ENCODE measurements around the gene BRIX1. TPM values are rescaled to one million over a fixed set of nuclear protein-coding genes. Genes with fewer than 3 reads are reported as not detected.
"Not testable (repeated sequence)": the region's sequence is repeated elsewhere in the genome, so short reads cannot be mapped to it uniquely, and the experiment has no call there.

Gene BRIX1
- total RNA-seq, 2 experiments from 2014 or later: 42.2 to 58.0 TPM

DNA sequence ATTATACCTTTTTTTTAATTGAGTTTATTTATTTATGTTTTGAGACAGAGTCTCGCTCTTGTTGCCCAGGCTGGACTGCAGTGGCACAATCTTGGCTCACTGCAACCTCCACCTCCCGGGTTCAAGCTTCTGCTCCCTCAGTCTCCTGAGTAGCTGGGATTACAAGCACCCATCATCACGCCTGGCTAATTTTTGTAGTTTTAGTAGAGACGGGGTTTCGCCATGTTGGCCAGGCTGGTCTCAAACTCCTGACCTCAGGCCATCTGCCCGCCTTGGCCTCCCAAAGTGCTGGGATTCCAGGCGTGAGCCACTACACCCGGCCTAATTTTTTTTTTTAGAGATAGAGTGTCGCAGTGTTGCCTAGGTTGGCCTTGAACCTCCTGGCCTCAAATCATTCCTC, 7.7 kb downstream of the BRIX1 start:
- ATAC-seq, H3K4me3 Mint-ChIP-seq: not testable (repeated sequence)

DNA sequence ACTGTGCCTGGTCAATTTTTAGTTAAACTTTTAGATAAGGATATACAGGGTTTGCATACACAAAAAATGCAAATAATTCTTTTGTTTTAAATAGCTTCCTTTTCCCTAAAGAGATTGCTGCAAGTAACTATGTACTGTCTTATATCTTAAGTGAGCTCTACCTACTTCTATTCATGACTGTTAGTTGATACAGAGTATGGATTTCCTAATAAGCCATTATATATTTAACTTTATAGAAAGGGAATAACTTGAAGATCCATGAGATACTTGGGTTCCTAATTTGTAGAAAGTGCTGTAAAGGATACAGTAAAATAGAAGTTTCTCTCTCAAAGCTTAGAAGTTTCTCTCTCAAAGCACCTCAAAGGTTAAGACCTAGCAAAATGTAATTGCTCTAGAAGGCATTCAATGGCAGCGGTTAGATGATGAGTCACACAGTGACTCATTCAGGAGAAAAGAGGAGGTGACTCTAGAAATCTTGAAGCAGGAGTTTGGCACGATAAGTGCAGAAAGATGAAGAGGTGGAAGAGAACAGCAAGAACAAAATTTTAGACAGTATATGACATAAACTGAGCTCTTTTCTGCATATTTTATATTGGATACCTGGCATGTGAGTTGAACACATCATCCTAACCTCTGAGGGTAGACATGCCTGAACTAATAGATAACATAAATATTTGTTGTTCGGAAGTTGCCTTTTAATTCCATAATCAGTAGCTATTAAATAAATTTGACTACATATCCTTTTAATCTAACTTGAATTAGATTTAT, 8.4 kb downstream of the BRIX1 start:
- Mint-ChIP-seq H3K27me3 (no peaks in the 10 kb centered on the region), H3K36me3 (peaks cover 38% of the 10 kb centered on the region), H3K4me3 (peak overlapping the region; percentile 20), H3K4me1 (peaks cover 36% of the 10 kb centered on the region), H3K9me3 (ENCODE audit: low read depth) (no peaks in the 10 kb centered on the region), H3K27ac (peak overlapping the region; percentile 80)
- peak; percentile 69 for DNase-seq
- peak; percentile 97 for ATAC-seq
- CTCF ChIA-PET: no interaction called here

More for the DNA sequence above, 7.7 kb downstream of the BRIX1 start:
- Mint-ChIP-seq H3K36me3 (peaks cover 38% of the 10 kb centered on the region), H3K4me1 (peaks cover 36% of the 10 kb centered on the region), H3K27ac (peak overlapping the region; percentile 80)
- H3K9me3 Mint-ChIP-seq (ENCODE audit: low read depth); H3K27me3 Mint-ChIP-seq; CTCF ChIA-PET; DNase-seq: not testable (repeated sequence)

DNA sequence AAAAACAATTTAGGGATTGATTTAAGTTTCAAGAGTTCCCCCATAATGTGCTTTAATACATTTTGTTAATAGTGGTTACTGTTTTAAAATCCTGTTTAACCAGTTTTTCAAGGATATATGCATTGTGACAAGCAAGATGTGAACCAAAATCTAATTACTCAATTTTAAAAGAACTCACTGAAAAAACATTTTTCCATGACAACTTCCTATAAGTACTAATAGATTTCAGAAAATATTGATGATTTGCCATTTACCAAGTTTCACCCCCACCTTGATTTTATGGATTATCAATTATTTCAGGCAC, 8.9 kb downstream of the BRIX1 start:
- Mint-ChIP-seq H3K4me3 (no peak overlapping the region), H3K36me3 (peaks cover 38% of the 10 kb centered on the region), H3K4me1 (peaks cover 39% of the 10 kb centered on the region), H3K9me3 (ENCODE audit: low read depth) (no peaks in the 10 kb centered on the region), H3K27me3 (no peaks in the 10 kb centered on the region), H3K27ac (no peak overlapping the region)
- ATAC-seq: no peak
- CTCF ChIA-PET: no interaction called here
- DNase-seq: no peak

DNA sequence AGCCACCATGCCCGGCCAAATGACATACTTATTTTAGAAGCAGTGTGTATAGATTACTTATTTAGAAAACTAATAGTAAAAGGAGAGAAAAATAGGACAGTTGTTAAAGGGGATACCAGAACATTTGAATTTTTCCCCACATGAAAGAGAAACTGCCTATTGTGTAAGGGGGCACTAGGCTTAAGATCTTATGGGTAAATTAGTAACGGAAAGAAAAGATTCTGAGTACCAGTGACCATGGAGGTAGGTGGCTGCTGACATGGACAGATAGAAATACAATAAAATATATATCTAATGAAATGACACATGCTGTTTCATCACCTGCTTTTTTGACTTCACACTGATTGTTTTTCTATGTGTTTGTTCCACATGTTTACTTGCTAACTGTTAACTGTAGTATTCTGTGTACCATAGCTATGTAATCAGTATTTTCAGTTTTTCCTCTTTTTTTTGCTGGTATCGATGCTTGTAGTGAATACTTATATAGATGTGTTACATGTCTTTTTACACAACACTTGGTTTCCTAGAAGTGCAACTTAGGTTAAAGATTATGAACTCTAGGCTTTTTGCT, 10.9 kb downstream of the BRIX1 start:
- Mint-ChIP-seq H3K27me3 (no peaks in the 10 kb centered on the region), H3K4me3 (no peak overlapping the region), H3K36me3 (peaks cover 36% of the 10 kb centered on the region), H3K27ac (peak overlapping the region; percentile 60), H3K9me3 (ENCODE audit: low read depth) (no peaks in the 10 kb centered on the region), H3K4me1 (peaks cover 42% of the 10 kb centered on the region)
- no peak for DNase-seq
- ATAC-seq: no peak
- CTCF ChIA-PET: interaction anchor here (1.0 kb wide), 1 partner anchor 24 kb away, joined by 3 read pairs; no protein-coding TSS in a partner anchor

DNA sequence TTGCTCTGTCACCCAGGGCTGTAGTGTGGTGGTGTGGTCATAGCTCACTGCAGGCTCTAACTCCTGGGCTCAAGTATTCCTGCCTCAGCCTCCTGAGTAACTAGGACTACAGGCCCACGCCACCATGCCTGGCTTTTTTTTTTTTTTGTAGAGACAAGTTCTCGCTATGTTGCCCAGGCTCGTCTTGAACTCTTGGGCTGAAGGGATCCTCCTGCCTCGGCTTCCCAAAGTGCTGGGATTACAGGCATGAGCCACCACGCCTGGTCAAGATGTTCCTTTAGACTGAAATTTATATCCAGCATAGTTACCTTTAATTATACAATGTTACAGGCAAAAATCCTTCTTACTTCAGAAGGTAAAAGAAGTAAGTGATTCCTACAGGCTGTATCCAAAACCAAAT, 12.3 kb downstream of the BRIX1 start:
- Mint-ChIP-seq H3K27ac (no peak overlapping the region), H3K4me3 (no peak overlapping the region), H3K4me1 (peaks cover 46% of the 10 kb centered on the region), H3K27me3 (no peaks in the 10 kb centered on the region), H3K9me3 (ENCODE audit: low read depth) (no peaks in the 10 kb centered on the region), H3K36me3 (peaks cover 35% of the 10 kb centered on the region)
- DNase-seq: no peak
- ATAC-seq: no peak
- CTCF ChIA-PET: interaction anchor here (3.6 kb wide), 1 partner anchor 12 kb away, joined by 29 read pairs; the partner anchor contains the start of genes BRIX1 and RAD1

DNA sequence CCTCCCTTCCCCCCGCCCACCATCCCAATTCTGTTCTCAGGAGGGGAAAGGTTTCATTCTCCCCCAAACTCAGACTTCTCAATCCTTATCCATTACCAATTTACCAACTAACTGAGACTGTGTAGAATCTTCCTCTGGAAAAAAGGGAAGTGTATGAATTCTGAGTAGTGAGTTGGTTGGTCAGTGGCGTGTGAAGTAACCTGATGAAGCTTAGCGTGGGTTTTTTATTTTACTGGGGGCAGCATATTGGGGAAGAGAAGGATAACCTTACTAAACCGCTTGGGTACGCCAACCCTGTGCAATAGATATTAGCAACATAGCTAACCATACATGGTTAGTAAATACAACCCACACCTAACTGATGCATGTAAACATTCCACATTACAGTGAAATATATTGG, 12.8 kb downstream of the BRIX1 start:
- no peak overlapping the region for H3K4me3 Mint-ChIP-seq
- peaks cover 44% of the 10 kb centered on the region for H3K4me1 Mint-ChIP-seq
- H3K27me3 Mint-ChIP-seq: no peaks in the 10 kb centered on the region
- H3K36me3 Mint-ChIP-seq: peaks cover 35% of the 10 kb centered on the region
- no peak for ATAC-seq
- CTCF ChIA-PET: interaction anchor here (3.6 kb wide), 1 partner anchor 12 kb away, joined by 29 read pairs; the partner anchor contains the start of genes BRIX1 and RAD1
- H3K27ac Mint-ChIP-seq: no peak overlapping the region
- no peak for DNase-seq
- H3K9me3 Mint-ChIP-seq (ENCODE audit: low read depth): no peaks in the 10 kb centered on the region

DNA sequence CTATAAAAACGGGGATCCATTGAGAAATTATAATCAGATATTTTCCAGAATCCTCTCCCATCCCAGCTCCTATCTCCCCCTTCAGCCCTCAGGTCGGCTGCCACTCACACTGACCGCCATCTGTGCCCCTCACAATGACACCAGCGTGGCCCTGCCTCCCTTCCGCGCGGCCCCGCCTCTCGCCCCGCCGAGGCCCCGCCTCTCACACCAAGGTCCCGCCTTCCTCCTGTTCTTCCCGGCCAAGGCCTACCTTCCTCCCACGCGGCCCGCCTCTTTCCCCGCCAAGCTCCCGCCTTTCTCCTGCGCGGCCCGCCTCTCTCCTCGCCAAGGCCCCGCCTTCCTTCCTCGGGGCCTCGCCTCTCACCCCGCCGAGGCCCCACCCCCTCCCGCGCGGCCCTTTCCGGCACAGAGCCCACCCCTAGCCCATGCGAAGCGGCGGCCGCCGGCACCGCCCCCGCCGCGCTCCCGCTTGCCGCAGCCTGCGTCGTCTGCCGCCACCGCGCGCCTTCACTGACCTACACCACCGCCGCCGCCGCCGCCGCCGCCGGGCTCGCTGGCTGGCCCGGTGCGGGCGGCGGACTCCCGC, 13.7 kb downstream of the BRIX1 start, which contains the start of gene DNAJC21:
Gene DNAJC21 (plus strand): TSS at position 426 of the 586 bp plus-strand sequence. CDS start 261 bp downstream, outside the sequence.
- no peaks in the 10 kb centered on the region for H3K27me3 Mint-ChIP-seq
- no peaks in the 10 kb centered on the region for H3K9me3 Mint-ChIP-seq (ENCODE audit: low read depth)
- H3K4me1 Mint-ChIP-seq: peaks cover 40% of the 10 kb centered on the region
- H3K27ac Mint-ChIP-seq: peak within 1 kb of the TSS; percentile 96
- H3K4me3 Mint-ChIP-seq: peak within 1 kb of the TSS; percentile 93
- CTCF ChIA-PET: interaction anchor here (0.9 to 3.6 kb wide), 6 partner anchors 8 to 20 kb away, joined by 3 to 29 read pairs (median 4); partner anchors contain the start of genes BRIX1 and RAD1
- DNase-seq (peak; percentile 98), ATAC-seq (peak; percentile 91)
- H3K36me3 Mint-ChIP-seq: peaks cover 32% of the 10 kb centered on the region

DNA sequence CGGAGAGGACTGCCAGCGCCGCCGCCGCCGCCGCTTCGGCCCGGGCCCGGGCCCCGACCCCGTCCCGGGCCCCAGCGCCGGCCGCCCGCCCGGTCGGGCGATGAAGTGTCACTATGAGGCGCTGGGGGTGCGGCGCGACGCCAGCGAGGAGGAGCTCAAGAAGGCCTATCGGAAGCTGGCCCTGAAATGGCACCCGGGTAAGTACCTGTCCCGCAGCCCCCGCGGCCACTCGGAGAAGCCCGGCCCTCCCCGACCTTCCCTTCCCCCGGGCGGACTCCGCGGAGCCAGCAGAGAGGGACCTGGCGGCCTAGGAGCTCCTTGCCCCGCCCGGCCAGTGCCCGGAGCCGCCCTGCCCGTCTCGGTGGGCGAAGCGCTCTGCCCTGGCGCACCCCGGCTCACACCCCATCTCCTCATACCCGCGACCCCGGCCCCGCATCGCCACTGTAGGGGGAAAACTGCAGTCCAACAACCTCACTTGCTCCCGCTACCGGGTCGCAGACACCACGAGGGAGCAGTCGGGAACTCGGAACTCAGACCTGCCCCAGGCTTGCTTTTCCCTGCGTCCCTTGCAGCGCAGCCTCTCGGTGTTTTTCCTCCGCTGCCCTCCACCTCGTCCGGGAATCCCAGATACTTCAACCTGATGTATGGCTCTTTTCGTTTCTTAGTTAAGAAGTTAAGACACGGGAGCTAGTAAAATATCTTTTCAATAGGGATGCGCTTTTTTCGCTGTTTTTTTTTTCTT, 14.4 kb downstream of the BRIX1 start:
- Mint-ChIP-seq H3K4me1 (peaks cover 37% of the 10 kb centered on the region), H3K27ac (peak overlapping the region; percentile 96), H3K27me3 (no peaks in the 10 kb centered on the region), H3K36me3 (peaks cover 30% of the 10 kb centered on the region), H3K4me3 (peak overlapping the region; percentile 93), H3K9me3 (ENCODE audit: low read depth) (no peaks in the 10 kb centered on the region)
- CTCF ChIA-PET: interaction anchor here (0.9 to 3.6 kb wide), 6 partner anchors 9 to 20 kb away, joined by 3 to 29 read pairs (median 4); partner anchors contain the start of genes BRIX1 and RAD1
- ATAC-seq (peak; percentile 77), DNase-seq (peak; percentile 89)

DNA sequence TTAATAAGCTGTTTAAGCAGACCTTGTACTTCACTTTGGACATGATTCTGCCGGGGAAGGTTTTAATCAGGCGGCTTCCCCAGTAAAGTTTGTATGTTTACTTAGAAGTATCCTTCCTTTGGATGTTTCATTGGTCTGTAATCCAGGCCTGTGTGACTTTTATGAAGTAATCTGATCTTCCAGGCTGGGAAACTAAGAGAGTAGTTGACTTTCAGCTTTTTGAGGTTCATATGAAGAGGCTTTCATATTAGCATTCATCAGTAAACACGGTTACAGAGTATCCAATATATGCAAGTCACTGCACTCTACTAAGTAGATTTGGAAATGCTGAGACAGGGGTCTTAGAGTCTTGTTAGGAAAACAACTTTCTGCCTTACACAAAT, 14.9 kb downstream of the BRIX1 start:
- peaks cover 30% of the 10 kb centered on the region for H3K36me3 Mint-ChIP-seq
- peaks cover 34% of the 10 kb centered on the region for H3K4me1 Mint-ChIP-seq
- peak overlapping the region; percentile 96 for H3K27ac Mint-ChIP-seq
- DNase-seq (no peak), ATAC-seq (no peak)
- peak overlapping the region; percentile 93 for H3K4me3 Mint-ChIP-seq
- CTCF ChIA-PET: interaction anchor here (1.5 to 3.6 kb wide), 3 partner anchors 10 to 21 kb away, joined by 4 to 29 read pairs (median 4); partner anchors contain the start of genes BRIX1 and RAD1
- no peaks in the 10 kb centered on the region for H3K27me3 Mint-ChIP-seq
- no peaks in the 10 kb centered on the region for H3K9me3 Mint-ChIP-seq (ENCODE audit: low read depth)

DNA sequence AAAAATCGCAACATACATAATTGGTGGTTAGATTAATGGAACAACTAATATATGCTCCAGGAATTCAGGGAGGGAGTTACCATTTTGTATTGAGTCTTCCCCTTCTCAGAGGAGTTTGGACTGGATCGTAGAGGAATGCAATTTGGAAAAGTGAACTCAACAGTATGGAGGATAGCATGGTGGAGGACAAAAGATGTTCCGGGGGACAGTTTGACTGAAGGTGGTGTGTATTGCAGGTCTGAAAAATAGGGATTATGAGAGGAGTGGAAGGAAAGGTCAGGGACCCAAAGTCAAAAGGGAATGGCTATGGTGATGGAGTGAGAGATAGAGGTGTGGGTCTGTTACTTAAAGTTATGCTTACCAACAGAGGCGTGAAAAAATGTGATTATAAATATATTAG, 15.4 kb downstream of the BRIX1 start:
- no peaks in the 10 kb centered on the region for H3K9me3 Mint-ChIP-seq (ENCODE audit: low read depth)
- peaks cover 33% of the 10 kb centered on the region for H3K4me1 Mint-ChIP-seq
- CTCF ChIA-PET: interaction anchor here (1.5 to 3.6 kb wide), 3 partner anchors 10 to 21 kb away, joined by 4 to 29 read pairs (median 4); partner anchors contain the start of genes BRIX1 and RAD1
- peaks cover 27% of the 10 kb centered on the region for H3K36me3 Mint-ChIP-seq
- DNase-seq: no peak
- ATAC-seq: no peak
- peak overlapping the region; percentile 93 for H3K4me3 Mint-ChIP-seq
- H3K27me3 Mint-ChIP-seq: no peaks in the 10 kb centered on the region
- peak overlapping the region; percentile 96 for H3K27ac Mint-ChIP-seq

DNA sequence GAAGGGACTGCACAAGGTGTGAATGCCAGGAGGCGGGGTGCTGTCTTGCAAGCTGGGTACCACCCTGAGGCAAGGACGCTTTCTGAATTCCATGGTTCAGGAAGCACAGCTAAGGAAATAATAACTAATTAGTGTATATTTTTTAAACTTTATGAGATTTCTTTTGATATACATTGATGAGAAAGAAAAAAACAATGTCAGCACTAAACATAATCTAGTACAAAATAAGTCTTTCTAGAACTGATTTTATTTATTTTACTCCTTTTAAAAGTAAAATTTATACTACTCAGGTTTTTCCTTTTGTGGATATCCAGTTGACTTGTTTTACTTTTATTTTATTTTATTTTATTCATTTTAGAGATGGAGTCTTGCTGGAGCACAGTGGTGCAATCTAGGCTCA, 17.4 kb downstream of the BRIX1 start:
- Mint-ChIP-seq H3K36me3 (peaks cover 26% of the 10 kb centered on the region), H3K9me3 (ENCODE audit: low read depth) (no peaks in the 10 kb centered on the region), H3K27me3 (no peaks in the 10 kb centered on the region), H3K27ac (no peak overlapping the region), H3K4me3 (no peak overlapping the region), H3K4me1 (peaks cover 30% of the 10 kb centered on the region)
- ATAC-seq (no peak), DNase-seq (no peak)
- CTCF ChIA-PET: interaction anchor here (1.3 kb wide), 1 partner anchor 11 kb away, joined by 3 read pairs; no protein-coding TSS in a partner anchor

DNA sequence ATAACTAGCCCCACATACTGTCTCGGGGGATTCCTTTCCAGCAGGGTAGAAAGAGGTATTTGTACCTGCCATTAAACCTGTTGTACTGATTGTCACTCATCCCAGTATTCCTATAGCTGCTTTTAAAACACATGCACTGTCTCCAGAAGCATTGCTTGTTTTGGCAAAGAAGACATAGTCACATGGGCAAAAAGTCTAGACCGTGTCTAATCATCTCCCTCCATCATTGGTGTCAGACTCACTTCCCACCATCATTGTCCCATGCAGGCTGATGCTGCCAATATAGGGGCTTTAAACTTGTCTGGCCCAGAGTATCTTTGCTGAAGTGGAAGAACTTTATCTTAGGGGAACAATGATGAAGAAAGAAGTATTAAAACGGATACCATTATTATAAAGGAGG, 26.4 kb downstream of the BRIX1 start:
- H3K4me1 Mint-ChIP-seq: no peaks in the 10 kb centered on the region
- no peak for ATAC-seq
- CTCF ChIA-PET: interaction anchor here (0.6 kb wide), 1 partner anchor 1328 kb away, joined by 3 read pairs; no protein-coding TSS in a partner anchor
- H3K27me3 Mint-ChIP-seq: no peaks in the 10 kb centered on the region
- H3K9me3 Mint-ChIP-seq (ENCODE audit: low read depth): no peaks in the 10 kb centered on the region
- DNase-seq: no peak
- H3K27ac Mint-ChIP-seq: no peak overlapping the region
- no peak overlapping the region for H3K4me3 Mint-ChIP-seq
- peaks cover 46% of the 10 kb centered on the region for H3K36me3 Mint-ChIP-seq

DNA sequence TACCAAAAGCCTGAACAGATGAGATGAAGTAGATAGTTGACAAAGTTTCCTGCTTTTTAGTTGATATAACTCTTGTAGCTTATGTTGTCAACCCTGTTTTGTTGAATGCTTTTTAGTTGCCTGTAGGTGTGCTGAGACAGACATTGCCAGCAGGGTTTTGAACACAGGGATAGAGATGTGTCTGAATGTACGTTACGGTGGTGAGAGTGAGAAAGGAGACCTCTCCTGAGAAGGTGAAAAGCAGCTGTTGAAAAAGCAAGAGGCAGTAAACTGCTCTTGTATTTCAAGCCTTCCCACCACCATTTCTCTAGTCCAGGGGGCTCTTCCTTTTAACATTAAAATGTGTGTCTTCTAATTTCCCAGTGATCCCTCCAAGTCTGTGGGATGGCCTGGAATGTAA, 28.5 kb downstream of the BRIX1 start:
- CTCF ChIA-PET: interaction anchor here (0.8 to 1.1 kb wide), 2 partner anchors 10 to 1006 kb away, joined by 3 read pairs; no protein-coding TSS in a partner anchor
- no peak for ATAC-seq

More for the DNA sequence above, 28.5 kb downstream of the BRIX1 start:
- Mint-ChIP-seq H3K4me3 (no peak overlapping the region), H3K36me3 (peaks cover 42% of the 10 kb centered on the region), H3K9me3 (ENCODE audit: low read depth) (no peaks in the 10 kb centered on the region), H3K4me1 (no peaks in the 10 kb centered on the region), H3K27ac (peak overlapping the region; percentile 27), H3K27me3 (no peaks in the 10 kb centered on the region)
- DNase-seq: no peak
